ENCODE results near the gene SNAPC4.

SNAPC4 gene

GRCh38 chr9:136400038-136400834, at the start of gene SNAPC4:
SNAPC4 (minus strand) TSS chr9:136400170; CDS start chr9:136398428, 1,742 bp downstream.
- DNase-seq = peak; percentile 85

GRCh38 chr9:136448655-136449054, 48.7 kb upstream of the SNAPC4 start:
- DNase-seq = no peak

- no peak for DNase-seq
These were observed 47.3 kb upstream of the SNAPC4 start for GRCh38 chr9:136447173-136447778.

- DNase-seq = no peak
These were observed 45.8 kb upstream of the SNAPC4 start for GRCh38 chr9:136445799-136446198.

GRCh38 chr9:136444102-136444501, 44.1 kb upstream of the SNAPC4 start:
- DNase-seq = no peak

- no peak for DNase-seq
These were observed 43.7 kb upstream of the SNAPC4 start for GRCh38 chr9:136443687-136444086.

- DNase-seq = no peak
These were observed 43.1 kb upstream of the SNAPC4 start for GRCh38 chr9:136443087-136443486.

- DNase-seq = no peak
These were observed 42.3 kb upstream of the SNAPC4 start for GRCh38 chr9:136442265-136442664.

GRCh38 chr9:136441681-136442245, 41.8 kb upstream of the SNAPC4 start:
- DNase-seq = no peak

GRCh38 chr9:136441191-136441680, 41.3 kb upstream of the SNAPC4 start:
- DNase-seq = no peak

GRCh38 chr9:136439481-136440408, 39.8 kb upstream of the SNAPC4 start, which contains the start of gene INPP5E:
INPP5E (minus strand) TSS chr9:136439845; CDS start chr9:136439419, 426 bp downstream.
- peak; percentile 22 for DNase-seq

GRCh38 chr9:136438548-136439480, 38.8 kb upstream of the SNAPC4 start:
- DNase-seq = no peak

GRCh38 chr9:136437839-136438547, 38.0 kb upstream of the SNAPC4 start:
- no peak for DNase-seq

GRCh38 chr9:136437430-136437829, 37.5 kb upstream of the SNAPC4 start:
- no peak for DNase-seq

- no peak for DNase-seq
These were observed 36.2 kb upstream of the SNAPC4 start for GRCh38 chr9:136436055-136436634.

- no peak for DNase-seq
These were observed 34.7 kb upstream of the SNAPC4 start for GRCh38 chr9:136434580-136435169.

- no peak for DNase-seq
These were observed 34.0 kb upstream of the SNAPC4 start for GRCh38 chr9:136433849-136434579.

- DNase-seq = no peak
These were observed 33.2 kb upstream of the SNAPC4 start for GRCh38 chr9:136433043-136433715.

GRCh38 chr9:136432591-136432990, 32.6 kb upstream of the SNAPC4 start:
- DNase-seq = no peak

Data from NCI-H1092 treated with DMSO at 0.1 percent for 48 hours (cell line).